Astrocyte (in vitro differentiated cells and primary cell): Measurements from ENCODE around the gene ZNF609. TPM values are rescaled to one million over a fixed set of nuclear protein-coding genes. Genes with fewer than 3 reads are reported as not detected.

Experiments
- DNase-seq: peaks from one replicate; pipeline ENCODE4 v3.0.0-alpha.2; 2010; ENCODE audit warnings: low read depth
- FAIRE-seq: peaks from 2 replicates; lab custom pipeline; 2011; peaks lifted over from hg19 to GRCh38; lab: Jason Lieb, UNC
- H2AFZ ChIP-seq: 2 replicates; pipeline ENCODE4 v1.6.0; 2012; ENCODE audit warnings: low read depth, low read length, inconsistent platforms
- H3K27ac ChIP-seq: 2 replicates; pipeline ENCODE4 v1.5.1; 2011; ENCODE audit warnings: low read depth, low read length, inconsistent platforms
- H3K27me3 ChIP-seq: 2 replicates; pipeline ENCODE4 v1.6.0; 2011; ENCODE audit warnings: low read length, inconsistent platforms; ENCODE audit not compliant: insufficient read depth
- H3K36me3 ChIP-seq: 2 replicates; pipeline ENCODE4 v1.5.1; 2011; ENCODE audit warnings: low read length, inconsistent platforms; ENCODE audit not compliant: insufficient read depth
- H3K4me1 ChIP-seq: 2 replicates; pipeline ENCODE4 v1.5.1; 2011; ENCODE audit warnings: low read length, inconsistent platforms; ENCODE audit not compliant: insufficient read depth
- H3K4me2 ChIP-seq: 2 replicates; pipeline ENCODE4 v1.6.0; 2012; ENCODE audit warnings: low read length, inconsistent platforms
- H3K4me3 ChIP-seq: 2 replicates; pipeline ENCODE4 v1.5.1; 2011; ENCODE audit warnings: low read depth, mild to moderate bottlenecking, low read length, inconsistent platforms; ENCODE audit not compliant: insufficient read depth
- H3K79me2 ChIP-seq: 2 replicates; pipeline ENCODE4 v1.6.0; 2012; ENCODE audit warnings: mild to moderate bottlenecking, low read length, inconsistent platforms; ENCODE audit not compliant: insufficient read depth
- H3K9ac ChIP-seq: 2 replicates; pipeline ENCODE4 v1.6.0; 2012; ENCODE audit warnings: mild to moderate bottlenecking, low read length, inconsistent platforms
- H3K9me3 ChIP-seq: 2 replicates; pipeline ENCODE4 v1.5.1; 2012; ENCODE audit warnings: low read depth, mild to moderate bottlenecking, low read length, inconsistent platforms; ENCODE audit not compliant: insufficient read depth
- H4K20me1 ChIP-seq: 2 replicates; pipeline ENCODE4 v1.6.0; 2012; ENCODE audit warnings: low read length, inconsistent platforms; ENCODE audit not compliant: insufficient read depth
- H3K27ac Mint-ChIP-seq: one replicate; pipeline ENCODE4 v1.8.0; 2021; ENCODE audit warnings: mild to moderate bottlenecking, mixed read lengths; ENCODE audit not compliant: unreplicated experiment
- H3K27me3 Mint-ChIP-seq: one replicate; pipeline ENCODE4 v1.8.0; 2021; ENCODE audit warnings: low read depth, mixed read lengths; ENCODE audit not compliant: unreplicated experiment
- H3K36me3 Mint-ChIP-seq: one replicate; pipeline ENCODE4 v1.8.0; 2021; ENCODE audit warnings: low read depth, mixed read lengths; ENCODE audit not compliant: unreplicated experiment
- H3K4me1 Mint-ChIP-seq: one replicate; pipeline ENCODE4 v1.8.0; 2021; ENCODE audit warnings: low read depth, mixed read lengths; ENCODE audit not compliant: unreplicated experiment
- H3K4me3 Mint-ChIP-seq: one replicate; pipeline ENCODE4 v1.8.0; 2021; ENCODE audit warnings: mild to moderate bottlenecking, moderate library complexity, mixed read lengths; ENCODE audit not compliant: unreplicated experiment
- H3K9me3 Mint-ChIP-seq: one replicate; pipeline ENCODE4 v1.8.0; 2021; ENCODE audit warnings: mild to moderate bottlenecking, mixed read lengths; ENCODE audit not compliant: unreplicated experiment
- EZH2 ChIP-seq: IDR thresholded peaks from 2 replicates; pipeline ENCODE4 v1.6.1; 2012; ENCODE audit warnings: mild to moderate bottlenecking, low read length, inconsistent platforms; ENCODE audit not compliant: insufficient read depth
- total RNA-seq: library from RNA; stranded (reverse); gene quantifications from 2 replicates; pipeline ENCODE4 v1.2.1, GENCODE V29; 2021
- TF ChIP-seq, protein P1 (sequence below): IDR thresholded peaks from 2 replicates; pipeline ENCODE4 v1.5.1; 2011; ENCODE audit warnings: low read depth, mild to moderate bottlenecking, inconsistent platforms, low read length, moderate library complexity; ENCODE audit not compliant: insufficient read depth

ZNF609 gene
- total RNA-seq, 1 donor from 2014 or later = 38.5 TPM

DNA sequence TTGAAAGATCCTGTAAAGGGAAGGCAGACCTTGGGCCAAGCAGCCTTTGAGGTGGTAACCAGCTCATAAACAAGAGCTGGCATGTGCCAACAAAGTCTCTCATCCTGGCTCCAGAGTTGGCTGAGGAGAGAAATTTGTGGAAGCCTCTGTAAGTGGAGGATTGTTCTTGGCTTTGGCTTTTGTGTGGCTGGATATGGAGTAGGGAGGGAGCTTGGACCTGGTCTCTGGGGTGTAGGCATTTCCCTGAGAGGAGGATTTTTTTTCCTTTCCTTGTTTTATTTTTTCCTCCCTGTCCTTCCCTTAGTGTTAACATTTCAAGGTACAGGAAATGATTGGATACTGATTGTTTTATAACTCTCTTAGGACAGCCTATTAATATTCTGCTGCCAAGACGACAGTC lies 60.8 kb downstream of the ZNF609 start:
- H3K9me3 ChIP-seq = no peaks in the 10 kb centered on the region
- peaks cover 91% of the 10 kb centered on the region for H3K79me2 ChIP-seq
- no peaks in the 10 kb centered on the region for H3K9me3 Mint-ChIP-seq
- no peak for DNase-seq
- TF ChIP-seq, protein P1, sequence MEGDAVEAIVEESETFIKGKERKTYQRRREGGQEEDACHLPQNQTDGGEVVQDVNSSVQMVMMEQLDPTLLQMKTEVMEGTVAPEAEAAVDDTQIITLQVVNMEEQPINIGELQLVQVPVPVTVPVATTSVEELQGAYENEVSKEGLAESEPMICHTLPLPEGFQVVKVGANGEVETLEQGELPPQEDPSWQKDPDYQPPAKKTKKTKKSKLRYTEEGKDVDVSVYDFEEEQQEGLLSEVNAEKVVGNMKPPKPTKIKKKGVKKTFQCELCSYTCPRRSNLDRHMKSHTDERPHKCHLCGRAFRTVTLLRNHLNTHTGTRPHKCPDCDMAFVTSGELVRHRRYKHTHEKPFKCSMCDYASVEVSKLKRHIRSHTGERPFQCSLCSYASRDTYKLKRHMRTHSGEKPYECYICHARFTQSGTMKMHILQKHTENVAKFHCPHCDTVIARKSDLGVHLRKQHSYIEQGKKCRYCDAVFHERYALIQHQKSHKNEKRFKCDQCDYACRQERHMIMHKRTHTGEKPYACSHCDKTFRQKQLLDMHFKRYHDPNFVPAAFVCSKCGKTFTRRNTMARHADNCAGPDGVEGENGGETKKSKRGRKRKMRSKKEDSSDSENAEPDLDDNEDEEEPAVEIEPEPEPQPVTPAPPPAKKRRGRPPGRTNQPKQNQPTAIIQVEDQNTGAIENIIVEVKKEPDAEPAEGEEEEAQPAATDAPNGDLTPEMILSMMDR = no peak
- no peak for TF ChIP-seq EZH2
- peaks cover 6% of the 10 kb centered on the region for H3K36me3 Mint-ChIP-seq
- H3K9ac ChIP-seq = no peak overlapping the region
- no peak overlapping the region for H3K4me3 Mint-ChIP-seq
- no peak for FAIRE-seq
- H3K4me3 ChIP-seq = no peak overlapping the region
- H3K4me1 Mint-ChIP-seq = peaks cover 34% of the 10 kb centered on the region
- no peak overlapping the region for H2AFZ ChIP-seq
- no peaks in the 10 kb centered on the region for H3K27me3 ChIP-seq
- H3K36me3 ChIP-seq = no peaks in the 10 kb centered on the region
- no peaks in the 10 kb centered on the region for H3K27me3 Mint-ChIP-seq
- H4K20me1 ChIP-seq = peaks cover 69% of the 10 kb centered on the region
- no peak overlapping the region for H3K27ac ChIP-seq
- no peak overlapping the region for H3K27ac Mint-ChIP-seq
- H3K4me2 ChIP-seq = peak overlapping the region; percentile 41
- peaks cover 14% of the 10 kb centered on the region for H3K4me1 ChIP-seq

DNA sequence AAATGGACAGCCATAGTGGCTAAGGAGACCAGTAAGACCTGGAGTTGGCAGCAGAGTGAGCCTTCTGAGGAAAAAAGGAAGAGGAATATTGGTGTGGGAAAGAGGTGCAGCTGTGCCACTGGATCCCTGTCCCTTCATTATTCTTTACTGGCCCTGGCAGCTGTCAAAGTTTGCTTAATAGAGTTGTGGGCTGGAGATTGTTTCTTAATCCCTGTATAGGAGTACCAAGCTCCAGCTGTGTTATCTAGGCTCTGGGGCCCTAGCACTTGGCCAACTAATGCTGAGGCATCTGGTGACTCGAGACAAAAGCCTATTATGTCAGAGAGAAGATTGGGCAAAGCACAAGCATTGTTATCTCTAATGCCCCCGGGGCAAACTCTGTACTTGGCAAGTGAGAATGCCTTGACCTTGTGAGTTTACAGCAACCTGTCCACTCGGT lies 61.4 kb downstream of the ZNF609 start:
- no peaks in the 10 kb centered on the region for H3K27me3 Mint-ChIP-seq
- peaks cover 6% of the 10 kb centered on the region for H3K36me3 Mint-ChIP-seq
- Histone ChIP-seq H2AFZ (no peak overlapping the region), H3K4me3 (no peak overlapping the region), H3K27me3 (no peaks in the 10 kb centered on the region), H3K4me2 (peak overlapping the region; percentile 41), H3K9ac (no peak overlapping the region), H4K20me1 (peaks cover 74% of the 10 kb centered on the region), H3K9me3 (no peaks in the 10 kb centered on the region), H3K36me3 (no peaks in the 10 kb centered on the region), H3K79me2 (peaks cover 91% of the 10 kb centered on the region), H3K27ac (no peak overlapping the region), H3K4me1 (peaks cover 19% of the 10 kb centered on the region)
- no peaks in the 10 kb centered on the region for H3K9me3 Mint-ChIP-seq
- FAIRE-seq (no peak), DNase-seq (peak; percentile 55)
- H3K27ac Mint-ChIP-seq = no peak overlapping the region
- H3K4me3 Mint-ChIP-seq = no peak overlapping the region
- peaks cover 36% of the 10 kb centered on the region for H3K4me1 Mint-ChIP-seq
- TF ChIP-seq EZH2 = no peak
- TF ChIP-seq, protein P1 = no peak

DNA sequence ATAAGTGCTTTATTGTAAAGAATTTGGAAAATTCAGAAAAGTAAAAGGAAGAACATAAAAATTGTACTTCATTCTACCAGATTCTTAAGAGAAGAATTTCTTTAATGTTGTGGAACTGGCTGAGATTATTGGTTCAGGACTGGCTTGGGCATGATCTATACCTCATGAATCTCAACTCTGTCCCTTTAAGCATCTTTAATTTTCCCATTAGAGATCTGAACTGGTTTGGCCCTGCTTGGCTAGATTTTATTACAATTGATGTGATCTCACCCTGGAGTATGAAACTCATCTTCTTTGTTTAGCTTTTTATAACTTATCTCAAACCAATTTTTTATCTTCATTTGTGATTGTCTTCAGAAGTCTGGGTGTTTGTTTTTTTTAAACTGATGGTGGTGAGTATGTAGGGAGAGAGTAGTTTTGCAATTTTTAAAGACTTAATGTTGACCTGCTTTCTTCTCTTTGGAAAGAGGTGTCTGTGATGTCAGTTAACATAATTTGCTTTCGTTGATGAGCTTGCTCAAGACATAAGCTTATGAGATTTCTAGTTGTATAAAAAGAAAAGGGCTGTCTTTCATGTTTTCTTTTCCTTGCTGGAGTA lies 61.9 kb downstream of the ZNF609 start:
- FAIRE-seq (no peak), DNase-seq (no peak)
- H3K4me2 ChIP-seq = peak overlapping the region; percentile 41
- H3K4me3 ChIP-seq = no peak overlapping the region
- no peaks in the 10 kb centered on the region for H3K9me3 ChIP-seq
- peaks cover 75% of the 10 kb centered on the region for H4K20me1 ChIP-seq
- peak overlapping the region; percentile 16 for H3K4me3 Mint-ChIP-seq
- no peak overlapping the region for H3K9ac ChIP-seq
- peaks cover 41% of the 10 kb centered on the region for H3K4me1 Mint-ChIP-seq
- H3K27ac Mint-ChIP-seq = no peak overlapping the region
- H3K4me1 ChIP-seq = peaks cover 20% of the 10 kb centered on the region
- H2AFZ ChIP-seq = no peak overlapping the region
- TF ChIP-seq, protein P1 = no peak
- TF ChIP-seq EZH2 = no peak
- H3K27me3 ChIP-seq = no peaks in the 10 kb centered on the region
- no peaks in the 10 kb centered on the region for H3K9me3 Mint-ChIP-seq
- peaks cover 6% of the 10 kb centered on the region for H3K36me3 Mint-ChIP-seq
- H3K27me3 Mint-ChIP-seq = no peaks in the 10 kb centered on the region
- no peak overlapping the region for H3K27ac ChIP-seq
- no peaks in the 10 kb centered on the region for H3K36me3 ChIP-seq
- peaks cover 90% of the 10 kb centered on the region for H3K79me2 ChIP-seq
